NB4 (cell line): ENCODE results near the gene ANKRD11.

Experiments used
- DNase-seq: peaks from one replicate; pipeline ENCODE4 v3.0.0; 2010; ENCODE audit warnings: low read depth
- H3K4me3 ChIP-seq: one replicate; pipeline ENCODE4 v1.5.1; 2011; ENCODE audit warnings: mild to moderate bottlenecking, low read depth, low read length, moderate library complexity
- CTCF ChIP-seq: IDR thresholded peaks from one replicate; pipeline ENCODE4 v1.5.1; 2012; ENCODE audit warnings: low read depth, low read length
- MYC ChIP-seq: IDR thresholded peaks from 2 replicates; pipeline ENCODE4 v1.6.1; 2011; ENCODE audit warnings: low read depth, low read length
- POLR2A ChIP-seq: IDR thresholded peaks from 2 replicates; pipeline ENCODE4 v1.6.1; 2011; ENCODE audit warnings: mild to moderate bottlenecking; ENCODE audit not compliant: insufficient read length; ENCODE audit errors: extremely low read depth
- TF ChIP-seq, protein P1 (sequence below): IDR thresholded peaks from 2 replicates; pipeline ENCODE4 v1.6.1; 2011; ENCODE audit warnings: low read depth, low read length

The ANKRD11 gene

GRCh38 chr16:89420204-89420603 is 70.2 kb downstream of the ANKRD11 start:
- no peak for TF ChIP-seq MYC
- TF ChIP-seq, protein P1, sequence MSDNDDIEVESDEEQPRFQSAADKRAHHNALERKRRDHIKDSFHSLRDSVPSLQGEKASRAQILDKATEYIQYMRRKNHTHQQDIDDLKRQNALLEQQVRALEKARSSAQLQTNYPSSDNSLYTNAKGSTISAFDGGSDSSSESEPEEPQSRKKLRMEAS, result no peak
- TF ChIP-seq POLR2A, result no peak
- no peak for TF ChIP-seq CTCF
- no peak overlapping the region for H3K4me3 ChIP-seq
- DNase-seq, result no peak

DNA sequence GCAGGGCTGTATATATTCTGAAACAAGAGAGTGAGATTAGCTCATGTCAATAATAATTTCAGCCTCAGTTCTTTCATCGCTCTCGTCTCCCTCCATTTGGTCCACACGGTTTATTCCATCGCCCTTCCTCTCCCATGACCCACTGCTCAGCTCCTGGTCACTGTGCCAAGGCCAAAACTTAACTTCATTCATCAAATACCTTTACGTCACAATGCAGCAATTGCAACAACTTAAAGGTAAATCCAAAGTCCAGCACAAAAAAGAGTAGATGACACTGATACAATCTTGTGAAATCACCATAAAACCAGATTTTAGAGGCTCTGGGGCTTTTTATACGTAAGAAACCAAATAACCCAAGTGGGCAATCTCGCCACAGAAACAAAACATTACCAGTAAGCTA is 72.0 kb downstream of the ANKRD11 start:
- DNase-seq, result no peak
- no peak for TF ChIP-seq CTCF
- TF ChIP-seq MYC, result no peak
- TF ChIP-seq, protein P1, result no peak
- TF ChIP-seq POLR2A, result no peak
- H3K4me3 ChIP-seq, result no peak overlapping the region

DNA sequence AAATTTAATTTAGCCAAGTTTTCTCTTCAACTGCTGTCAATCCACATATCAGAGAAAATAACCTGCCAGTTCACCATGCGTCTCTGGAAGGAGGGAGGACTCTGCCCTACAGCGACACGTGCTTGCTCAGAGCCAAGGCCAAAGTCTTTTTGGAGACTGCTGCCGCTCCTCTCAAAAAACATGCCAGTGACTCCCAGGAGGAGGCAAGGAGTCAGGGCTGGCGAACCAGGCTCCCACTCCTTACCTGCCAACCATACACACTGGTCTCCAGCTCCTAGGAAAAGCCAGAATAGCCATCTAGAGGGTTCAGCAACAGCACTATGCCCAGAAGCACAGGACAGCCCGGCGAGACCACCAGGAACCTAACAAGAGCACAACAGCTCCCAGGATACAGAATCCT is 73.0 kb downstream of the ANKRD11 start:
- DNase-seq, result no peak
- no peak overlapping the region for H3K4me3 ChIP-seq
- TF ChIP-seq MYC, result no peak
- no peak for TF ChIP-seq POLR2A
- TF ChIP-seq, protein P1, result no peak
- no peak for TF ChIP-seq CTCF

- no peak overlapping the region for H3K4me3 ChIP-seq
- TF ChIP-seq, protein P1, result no peak
- no peak for TF ChIP-seq MYC
- TF ChIP-seq POLR2A, result no peak
- TF ChIP-seq CTCF, result no peak
- no peak for DNase-seq
These were observed 76.4 kb downstream of the ANKRD11 start for GRCh38 chr16:89413811-89414585.

DNA sequence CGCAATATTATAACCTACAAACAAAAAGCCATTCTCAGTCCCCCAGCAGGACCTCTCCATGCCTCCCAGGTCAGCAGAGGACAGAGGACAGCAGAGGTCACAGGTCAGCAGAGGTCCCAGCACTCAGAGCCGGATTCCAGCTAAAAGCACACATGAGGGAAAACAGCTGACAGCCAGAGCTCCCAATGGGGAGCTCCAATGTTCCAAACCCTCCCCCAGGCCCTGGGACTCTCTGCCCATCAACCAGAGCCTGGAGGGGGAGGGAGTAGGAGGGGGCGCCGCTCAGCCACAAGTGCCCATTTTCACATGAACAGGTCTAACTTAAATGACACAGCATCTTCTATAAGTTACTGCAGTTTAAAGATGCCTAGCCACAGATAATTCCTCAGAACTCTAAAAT is 77.5 kb downstream of the ANKRD11 start:
- DNase-seq, result no peak
- TF ChIP-seq POLR2A, result no peak
- no peak for TF ChIP-seq CTCF
- TF ChIP-seq, protein P1, result no peak
- TF ChIP-seq MYC, result no peak
- H3K4me3 ChIP-seq, result no peak overlapping the region
